Dermis blood vessel endothelial cell (primary cell): ENCODE measurements around the gene MBOAT7. TPM values are rescaled to one million over a fixed set of nuclear protein-coding genes. Genes with fewer than 3 reads are reported as not detected.
A peak's percentile ranks its signal among the peaks of the same experiment; 100 is the strongest.
"Not testable (repeated sequence)": the region's sequence is repeated elsewhere in the genome, so short reads cannot be mapped to it uniquely, and the experiment has no call there.

Experiments used
- DNase-seq: peaks from one replicate; pipeline ENCODE4 v3.0.0; 2010
- total RNA-seq: library from RNA; depleted of rRNA; stranded (reverse); fragments of >200 nt; gene quantifications from 2 replicates; pipeline ENCODE4 v1.2.3, GENCODE V29; 2014

The MBOAT7 gene
- total RNA-seq, 1 donor from 2014 or later: 33.5 TPM

GRCh38 chr19:54186934-54187381, 2.4 kb downstream of the MBOAT7 start:
- no peak for DNase-seq

GRCh38 chr19:54186351-54186750, 3.0 kb downstream of the MBOAT7 start:
- no peak for DNase-seq

GRCh38 chr19:54183431-54183830, 5.9 kb downstream of the MBOAT7 start:
- DNase-seq: peak; percentile 54

- not testable (repeated sequence) for DNase-seq
Observed at GRCh38 chr19:54181894-54182293, 7.5 kb downstream of the MBOAT7 start.

- DNase-seq: no peak
Observed at GRCh38 chr19:54180691-54181091, 8.7 kb downstream of the MBOAT7 start.

- DNase-seq: peak; percentile 87
Observed at GRCh38 chr19:54179921-54180461, 9.4 kb downstream of the MBOAT7 start.

GRCh38 chr19:54179262-54179852, 10.0 kb downstream of the MBOAT7 start:
- DNase-seq: no peak

GRCh38 chr19:54178581-54179261, 10.7 kb downstream of the MBOAT7 start:
- DNase-seq: no peak

GRCh38 chr19:54173951-54174834, 15.2 kb downstream of the MBOAT7 start:
- DNase-seq: no peak

GRCh38 chr19:54173359-54173699, 16.1 kb downstream of the MBOAT7 start:
- no peak for DNase-seq

GRCh38 chr19:54172471-54173358, 16.7 kb downstream of the MBOAT7 start, which contains the start of gene TMC4:
Gene TMC4 (minus strand): TSS chr19:54173160. CDS start chr19:54173117, 43 bp downstream.
- no peak for DNase-seq

GRCh38 chr19:54171736-54172431, 17.5 kb downstream of the MBOAT7 start:
- not testable (repeated sequence) for DNase-seq

GRCh38 chr19:54169149-54169740, 20.1 kb downstream of the MBOAT7 start:
- no peak for DNase-seq

- peak; percentile 92 for DNase-seq
Observed at GRCh38 chr19:54168174-54168917, 21.0 kb downstream of the MBOAT7 start.

- no peak for DNase-seq
Observed at GRCh38 chr19:54165222-54165621, 24.2 kb downstream of the MBOAT7 start.

- DNase-seq: peak; percentile 81
Observed at GRCh38 chr19:54164369-54165068, 24.9 kb downstream of the MBOAT7 start.

- no peak for DNase-seq
Observed at GRCh38 chr19:54162884-54163283, 26.5 kb downstream of the MBOAT7 start.

- DNase-seq: peak; percentile 81
Observed at GRCh38 chr19:54162241-54162805, 27.1 kb downstream of the MBOAT7 start.

- DNase-seq: no peak
Observed at GRCh38 chr19:54160854-54161253, 28.5 kb downstream of the MBOAT7 start.
